Spinal cord (tissue), 10 donors: Measurements from ENCODE around the gene MGA. TPM values are rescaled to one million over a fixed set of nuclear protein-coding genes. Genes with fewer than 3 reads are reported as not detected.

Experiments
- DNase-seq, 6 donors: peaks; one replicate each; pipeline versions ENCODE4 v3.0.0 to v3.0.0-alpha.2; 2013 to 2015; ENCODE audit warnings: low spot score in 6 of 6, low read depth in 4 of 6
- H3K27ac ChIP-seq: one replicate; pipeline ENCODE4 v1.5.1; 2013; ENCODE audit warnings: low read depth, low read length, control low read depth
- H3K27me3 ChIP-seq: one replicate; pipeline ENCODE4 v1.6.1; 2013; ENCODE audit warnings: low read length; ENCODE audit not compliant: control insufficient read depth, insufficient read depth
- H3K36me3 ChIP-seq: one replicate; pipeline ENCODE4 v1.6.1; 2013; ENCODE audit warnings: low read length; ENCODE audit not compliant: control insufficient read depth, insufficient read depth
- H3K4me1 ChIP-seq: one replicate; pipeline ENCODE4 v1.6.1; 2013; ENCODE audit warnings: low read length; ENCODE audit not compliant: control insufficient read depth, insufficient read depth
- H3K4me3 ChIP-seq: one replicate; pipeline ENCODE4 v1.5.1; 2013; ENCODE audit warnings: low read depth, low read length, control low read depth
- H3K9me3 ChIP-seq: one replicate; pipeline ENCODE4 v1.6.1; 2013; ENCODE audit warnings: low read length; ENCODE audit not compliant: control insufficient read depth, insufficient read depth
- WGBS: methylation state at CpG from one replicate; pipeline ENCODE4 v1.1.5; 2013; ENCODE audit warnings: missing lambda C conversion rate; ENCODE audit not compliant: insufficient coverage; 5-methylcytosine and 5-hydroxymethylcytosine counted together
- polyA plus RNA-seq, 2 donors: library from polyadenylated mRNA; unstranded; fragments of 120-200 nt; gene quantifications; one replicate each; pipeline ENCODE4 v1.2.1, GENCODE V29; 2013; ENCODE audit not compliant: insufficient read length in 2 of 2
- total RNA-seq, 2 donors: library from RNA; depleted of rRNA in 1 of 2; stranded (reverse); fragments of 120-200 nt in 1 of 2; fragments of >200 nt in 1 of 2; gene quantifications; one replicate each; pipeline versions ENCODE4 v1.2.3 to v1.2.4, GENCODE V29; 2013 to 2014
- donor health status: healthy.

The MGA gene
- total and polyA plus RNA-seq, 4 donors = 12.7 to 76.2 (median 38.7) TPM

- Histone ChIP-seq H3K9me3 (no peaks in the 10 kb centered on the region), H3K4me3 (no peak overlapping the region), H3K4me1 (peaks cover 4% of the 10 kb centered on the region), H3K27ac (no peak overlapping the region), H3K27me3 (no peaks in the 10 kb centered on the region), H3K36me3 (no peaks in the 10 kb centered on the region)
- WGBS = 82% methylated on average over 3 of the region's 3 CpGs
- no peak for DNase-seq
These were observed 128.1 kb downstream of the MGA start for GRCh38 chr15:41788262-41788661.

- no peaks in the 10 kb centered on the region for H3K27me3 ChIP-seq
- no peak for DNase-seq
- peaks cover 4% of the 10 kb centered on the region for H3K4me1 ChIP-seq
- H3K4me3 ChIP-seq = no peak overlapping the region
- no peaks in the 10 kb centered on the region for H3K36me3 ChIP-seq
- no CpG with 5 or more reads among the region's 4 CpGs for WGBS
- no peaks in the 10 kb centered on the region for H3K9me3 ChIP-seq
- no peak overlapping the region for H3K27ac ChIP-seq
These were observed 129.0 kb downstream of the MGA start for GRCh38 chr15:41789236-41789635.

GRCh38 chr15:41789662-41790061 is 129.5 kb downstream of the MGA start:
- no peak for DNase-seq
- H3K27ac ChIP-seq = no peak overlapping the region
- H3K4me3 ChIP-seq = no peak overlapping the region
- H3K9me3 ChIP-seq = no peaks in the 10 kb centered on the region
- no peaks in the 10 kb centered on the region for H3K27me3 ChIP-seq
- no peaks in the 10 kb centered on the region for H3K36me3 ChIP-seq
- peaks cover 4% of the 10 kb centered on the region for H3K4me1 ChIP-seq

- Histone ChIP-seq H3K4me1 (peaks cover 4% of the 10 kb centered on the region), H3K36me3 (no peaks in the 10 kb centered on the region), H3K4me3 (no peak overlapping the region), H3K9me3 (no peaks in the 10 kb centered on the region), H3K27me3 (no peaks in the 10 kb centered on the region), H3K27ac (no peak overlapping the region)
- no peak for DNase-seq
- no CpG with 5 or more reads among the region's 3 CpGs for WGBS
These were observed 130.0 kb downstream of the MGA start for GRCh38 chr15:41790169-41790568.

- peaks cover 4% of the 10 kb centered on the region for H3K4me1 ChIP-seq
- H3K36me3 ChIP-seq = no peaks in the 10 kb centered on the region
- no peaks in the 10 kb centered on the region for H3K27me3 ChIP-seq
- no peak overlapping the region for H3K27ac ChIP-seq
- no peak overlapping the region for H3K4me3 ChIP-seq
- no peaks in the 10 kb centered on the region for H3K9me3 ChIP-seq
- WGBS = 84% methylated on average over 5 of the region's 5 CpGs
- DNase-seq = no peak
These were observed 130.7 kb downstream of the MGA start for GRCh38 chr15:41790756-41791546.

- WGBS = 83% methylated on average over 2 of the region's 4 CpGs
- peaks cover 4% of the 10 kb centered on the region for H3K4me1 ChIP-seq
- H3K4me3 ChIP-seq = no peak overlapping the region
These were observed 131.3 kb downstream of the MGA start for GRCh38 chr15:41791547-41791937.

GRCh38 chr15:41792000-41792637 is 131.9 kb downstream of the MGA start:
- Histone ChIP-seq H3K36me3 (no peaks in the 10 kb centered on the region), H3K4me3 (no peak overlapping the region), H3K27me3 (no peaks in the 10 kb centered on the region), H3K9me3 (no peaks in the 10 kb centered on the region), H3K4me1 (peaks cover 4% of the 10 kb centered on the region), H3K27ac (no peak overlapping the region)
- WGBS = no CpG with 5 or more reads among the region's 5 CpGs
- DNase-seq = peak in 1 of 6 donors; percentile 62

More at GRCh38 chr15:41791547-41791937, 131.3 kb downstream of the MGA start:
- DNase-seq = no peak
- Histone ChIP-seq H3K9me3 (no peaks in the 10 kb centered on the region), H3K27ac (no peak overlapping the region), H3K27me3 (no peaks in the 10 kb centered on the region), H3K36me3 (no peaks in the 10 kb centered on the region)

- H3K27ac ChIP-seq = no peak overlapping the region
- H3K4me1 ChIP-seq = peaks cover 4% of the 10 kb centered on the region
- no peaks in the 10 kb centered on the region for H3K9me3 ChIP-seq
- WGBS = no CpG with 5 or more reads among the region's 4 CpGs
- no peak for DNase-seq
- no peak overlapping the region for H3K4me3 ChIP-seq
- no peaks in the 10 kb centered on the region for H3K36me3 ChIP-seq
- H3K27me3 ChIP-seq = no peaks in the 10 kb centered on the region
These were observed 133.9 kb downstream of the MGA start for GRCh38 chr15:41794081-41794480.

- no peak overlapping the region for H3K27ac ChIP-seq
- H3K4me1 ChIP-seq = peaks cover 3% of the 10 kb centered on the region
- no peaks in the 10 kb centered on the region for H3K9me3 ChIP-seq
- peak in 1 of 6 donors; percentile 39 for DNase-seq
- peaks cover 13% of the 10 kb centered on the region for H3K36me3 ChIP-seq
- WGBS = 88% methylated on average over 8 of the region's 10 CpGs
- H3K4me3 ChIP-seq = no peak overlapping the region
- no peaks in the 10 kb centered on the region for H3K27me3 ChIP-seq
These were observed 136.0 kb downstream of the MGA start for GRCh38 chr15:41795996-41796856.
